NCI-H1048 (cell line): ENCODE data around the gene ARFGEF2.
"Not testable (repeated sequence)": the region's sequence is repeated elsewhere in the genome, so short reads cannot be mapped to it uniquely, and the experiment has no call there.

ENCODE experiments used
- DNase-seq: peaks from one replicate; lab custom pipeline; 2025; lab: John Stamatoyannopoulos, UW

ARFGEF2 gene

DNA sequence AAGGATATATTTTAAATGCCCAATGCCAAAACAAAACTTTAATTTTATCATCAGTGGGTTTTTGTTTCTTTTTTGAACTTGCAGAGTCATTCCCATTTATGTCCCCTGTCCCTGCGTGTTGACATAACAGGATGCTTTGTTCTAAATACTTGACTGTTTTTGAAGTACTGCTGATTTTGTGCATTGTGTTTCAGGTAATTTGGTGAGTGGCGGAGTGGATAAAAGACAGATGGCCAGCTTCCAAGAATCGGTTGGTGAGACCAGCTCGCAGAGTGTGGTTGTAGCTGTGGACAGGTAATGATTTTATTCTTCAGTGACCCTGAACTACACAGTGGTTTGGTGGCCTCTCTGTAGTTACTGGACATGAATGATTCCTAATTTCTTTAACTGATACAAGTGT, 74.1 kb downstream of the ARFGEF2 start:
- DNase-seq: no peak

DNA sequence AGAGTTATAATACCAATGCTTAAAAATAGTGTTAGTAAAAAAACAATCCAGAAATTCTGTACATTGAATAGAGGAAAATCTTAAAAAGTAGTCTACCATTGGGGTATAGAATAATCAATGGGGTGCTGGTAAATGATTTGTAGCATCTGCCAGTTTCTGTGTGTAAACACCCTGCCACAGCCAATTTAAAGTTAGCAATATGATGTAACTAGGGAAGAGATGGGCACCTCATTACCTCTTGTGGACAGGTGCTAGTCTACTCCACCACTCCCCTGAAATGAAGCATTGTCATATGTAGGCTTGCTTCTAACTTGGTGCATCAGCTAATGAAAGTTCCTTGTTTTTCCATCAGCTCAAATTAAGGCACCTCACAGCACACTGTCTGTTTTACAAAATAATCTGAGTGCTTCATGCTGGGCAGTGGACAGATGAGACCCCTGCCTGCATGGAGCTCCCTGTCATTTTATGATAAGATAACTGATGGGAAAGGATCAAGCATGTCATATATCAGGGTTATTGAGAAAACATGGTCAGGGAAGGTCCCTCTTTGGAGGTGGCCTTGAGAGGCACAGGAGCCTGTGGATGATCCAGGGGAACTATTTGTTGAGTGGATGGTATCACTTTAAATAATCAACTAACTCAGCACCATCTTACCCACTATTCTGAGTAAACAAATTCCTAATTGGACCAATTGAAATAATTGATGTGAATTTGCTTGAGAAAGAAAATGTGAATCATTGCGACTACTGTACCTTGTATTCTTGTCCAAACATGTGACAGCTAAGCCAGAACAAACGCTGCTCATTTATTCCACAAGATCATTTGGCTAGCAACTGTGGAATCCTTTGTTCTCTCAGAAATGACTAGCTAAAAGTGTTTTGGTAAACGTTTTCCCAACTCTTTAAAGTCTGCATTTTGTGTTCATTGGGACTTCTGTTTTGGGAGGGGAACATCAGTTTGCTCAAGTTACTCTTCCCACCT, 78.7 kb downstream of the ARFGEF2 start:
- DNase-seq: no peak

DNA sequence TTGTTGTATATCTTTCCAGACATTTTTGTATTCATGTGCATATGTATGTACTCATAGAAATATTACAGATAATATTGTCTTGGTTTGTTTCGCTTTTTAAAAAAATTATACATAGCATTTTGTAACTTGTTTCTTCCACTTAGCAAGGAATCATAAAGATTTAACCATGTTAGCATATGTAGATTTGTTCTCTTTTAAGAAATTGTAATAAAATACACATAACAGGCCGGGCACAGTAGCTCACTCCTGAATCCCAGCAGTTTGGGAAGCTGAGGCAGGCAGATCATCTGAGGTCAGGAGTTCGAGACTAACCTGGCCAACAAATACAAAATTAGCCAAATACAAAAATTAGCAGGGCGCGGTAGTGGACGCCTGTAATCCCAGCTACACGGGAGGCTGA, 80.2 kb downstream of the ARFGEF2 start:
- DNase-seq: no peak

DNA sequence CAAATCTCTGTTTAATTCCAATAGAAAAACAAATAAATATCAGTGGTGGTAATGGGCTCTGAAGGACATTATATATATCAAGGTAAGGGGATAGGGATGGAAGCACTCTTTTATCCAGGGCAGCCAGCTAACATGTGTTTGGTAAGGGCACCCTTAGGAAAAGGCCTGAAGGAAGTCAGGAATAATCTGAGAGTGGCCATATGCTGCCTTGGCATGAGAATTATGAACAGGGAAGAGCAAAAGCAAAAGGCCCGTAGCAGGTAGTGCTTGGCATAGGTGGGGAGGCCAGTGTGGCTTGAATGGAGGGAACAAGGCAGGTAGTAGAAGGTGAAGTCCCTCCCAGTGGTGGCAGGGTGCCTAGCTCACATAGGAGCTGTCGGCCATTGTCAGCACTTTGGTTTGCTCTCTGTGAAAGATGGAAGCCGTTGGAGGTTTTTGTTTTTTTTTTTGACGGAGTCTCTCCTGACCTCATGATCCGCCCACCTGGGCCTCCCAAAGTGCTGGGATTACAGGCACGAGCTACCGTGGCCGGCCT, 85.0 kb downstream of the ARFGEF2 start:
- DNase-seq: no peak

GRCh38 chr20:49009899-49010631, 88.6 kb downstream of the ARFGEF2 start:
- no peak for DNase-seq

DNA sequence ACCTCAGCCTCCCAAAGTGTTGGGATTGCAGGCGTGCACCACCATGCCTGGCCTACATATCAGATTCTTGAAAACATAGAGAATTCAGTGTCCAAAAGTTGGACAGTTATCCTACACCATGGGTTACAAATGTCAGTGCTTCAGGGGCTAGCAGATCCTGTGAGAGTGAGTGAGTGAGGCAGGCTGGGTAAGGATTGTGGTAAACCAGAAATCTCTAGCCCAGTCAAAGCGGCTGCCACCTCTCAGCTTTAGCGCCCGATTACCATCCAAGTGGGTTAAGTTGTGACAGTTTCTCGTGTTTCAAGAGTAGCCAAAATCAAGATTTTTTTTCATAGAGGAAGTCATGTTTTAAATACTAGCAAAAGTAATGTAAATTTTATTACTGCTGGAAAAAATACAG, 102.7 kb downstream of the ARFGEF2 start:
- DNase-seq: no peak

DNA sequence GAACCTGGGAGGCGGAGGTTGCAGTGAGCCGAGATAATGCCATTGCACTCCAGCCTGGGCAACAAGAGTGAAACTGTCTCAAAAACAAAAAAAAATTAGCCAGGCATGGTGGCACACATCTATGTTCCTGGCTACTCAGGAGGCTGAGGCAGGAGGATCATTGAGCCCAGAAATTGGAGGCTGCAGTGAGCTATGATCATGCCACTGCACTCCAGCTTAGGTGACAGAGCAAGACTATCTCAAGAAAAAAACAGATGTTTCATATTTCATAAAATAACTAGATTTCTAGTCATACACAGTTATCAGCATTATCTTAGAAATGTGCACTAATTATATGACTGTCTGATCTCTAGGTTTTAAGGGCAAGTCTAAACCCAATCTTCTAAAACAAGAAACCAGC, 106.7 kb downstream of the ARFGEF2 start:
- not testable (repeated sequence) for DNase-seq

DNA sequence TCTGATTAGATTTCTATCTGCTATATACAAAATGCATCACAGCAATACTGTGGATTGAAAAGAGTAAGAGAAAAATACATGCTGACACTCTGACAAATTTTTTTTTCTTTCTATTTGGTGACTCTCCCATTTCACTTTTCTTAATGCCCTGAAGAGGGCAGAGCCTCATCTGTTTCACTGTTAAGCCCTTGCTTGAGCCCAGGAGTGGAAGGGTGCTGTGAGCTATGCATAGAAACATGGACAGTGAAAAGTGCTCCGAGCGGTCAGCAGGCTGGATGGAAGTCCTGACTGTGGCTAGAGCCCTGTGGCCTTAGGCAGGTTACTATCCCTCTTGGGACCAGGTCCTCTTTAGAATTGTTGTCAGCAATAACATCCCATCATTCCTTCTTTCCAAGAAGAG, 107.2 kb downstream of the ARFGEF2 start:
- no peak for DNase-seq

- DNase-seq: no peak
Observed at GRCh38 chr20:49029203-49029602, 107.7 kb downstream of the ARFGEF2 start.

GRCh38 chr20:49030954-49031619, 109.6 kb downstream of the ARFGEF2 start:
- DNase-seq: no peak

GRCh38 chr20:49032455-49032854, 110.9 kb downstream of the ARFGEF2 start:
- DNase-seq: no peak

DNA sequence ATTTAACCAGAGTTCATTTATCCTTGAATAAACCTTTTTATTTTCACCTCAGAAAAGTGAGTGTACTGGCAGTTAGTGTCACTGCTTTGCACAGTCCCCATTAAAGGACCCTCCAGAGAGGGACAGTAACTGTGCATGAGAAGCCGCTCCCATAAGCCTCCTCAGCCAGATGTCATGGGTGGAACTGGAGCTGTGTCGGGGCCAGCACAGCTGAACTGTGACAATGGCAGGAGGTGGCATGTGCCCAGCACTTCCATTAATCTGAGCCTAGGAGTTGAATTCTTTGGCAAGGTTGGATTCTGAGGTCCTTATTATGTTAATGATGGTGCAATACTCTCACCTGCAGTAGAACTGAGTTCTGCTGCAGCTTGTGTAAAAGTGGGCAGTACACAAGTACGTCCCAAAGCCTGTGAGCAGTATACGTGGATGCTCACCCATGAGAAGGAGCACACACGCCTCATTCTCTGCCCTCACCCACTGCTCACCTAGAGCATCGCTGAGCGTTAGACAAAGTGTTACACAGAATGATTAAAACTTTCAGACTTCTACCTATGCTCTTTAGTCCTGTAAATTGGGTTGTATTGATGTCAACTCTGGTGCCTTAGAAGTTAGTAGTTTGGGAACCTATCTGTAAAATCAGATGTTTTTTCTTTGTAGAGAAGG, 112.7 kb downstream of the ARFGEF2 start:
- no peak for DNase-seq

DNA sequence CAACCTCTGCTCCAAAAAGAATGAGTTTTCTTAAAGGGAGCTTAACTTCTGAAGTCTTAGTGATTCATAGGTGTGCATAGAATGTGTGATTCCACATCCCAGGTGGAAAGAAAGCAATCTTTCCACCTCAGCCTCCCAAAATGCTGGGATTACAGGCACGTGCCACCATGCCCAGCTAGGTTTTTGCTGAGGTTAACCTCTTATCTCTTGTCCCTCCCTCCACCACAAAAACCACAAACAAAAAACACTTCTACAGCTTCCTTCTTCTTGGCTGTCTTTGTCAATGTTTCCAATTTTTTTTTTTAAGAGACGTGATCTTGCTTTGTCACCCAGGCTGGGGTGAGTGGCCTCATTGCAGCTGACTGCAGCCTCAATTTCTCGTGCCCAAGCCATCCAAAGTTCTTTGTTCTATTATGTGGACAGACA, 116.5 kb downstream of the ARFGEF2 start:
- no peak for DNase-seq

DNA sequence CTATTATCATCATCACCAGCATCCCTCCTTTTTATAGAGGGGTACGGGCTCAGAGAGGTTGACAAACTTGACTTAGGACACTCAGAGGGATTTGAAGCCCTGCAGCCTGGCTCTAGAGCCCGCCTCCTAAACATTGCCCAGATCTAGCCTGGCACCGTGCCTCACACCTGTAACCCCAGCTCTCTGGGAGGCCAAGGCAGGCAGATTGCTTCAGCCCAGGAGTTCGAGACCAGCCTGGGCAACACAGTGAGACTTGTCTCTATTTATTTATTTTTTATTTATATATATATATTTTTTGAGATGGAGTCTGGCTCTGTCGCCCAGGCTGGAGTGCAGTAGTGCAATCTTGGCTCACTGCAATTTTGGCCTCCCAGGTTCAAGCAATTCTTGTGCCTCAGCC, 118.3 kb downstream of the ARFGEF2 start:
- DNase-seq: no peak

- no peak for DNase-seq
Observed at GRCh38 chr20:49043000-49043399, 121.5 kb downstream of the ARFGEF2 start.

DNA sequence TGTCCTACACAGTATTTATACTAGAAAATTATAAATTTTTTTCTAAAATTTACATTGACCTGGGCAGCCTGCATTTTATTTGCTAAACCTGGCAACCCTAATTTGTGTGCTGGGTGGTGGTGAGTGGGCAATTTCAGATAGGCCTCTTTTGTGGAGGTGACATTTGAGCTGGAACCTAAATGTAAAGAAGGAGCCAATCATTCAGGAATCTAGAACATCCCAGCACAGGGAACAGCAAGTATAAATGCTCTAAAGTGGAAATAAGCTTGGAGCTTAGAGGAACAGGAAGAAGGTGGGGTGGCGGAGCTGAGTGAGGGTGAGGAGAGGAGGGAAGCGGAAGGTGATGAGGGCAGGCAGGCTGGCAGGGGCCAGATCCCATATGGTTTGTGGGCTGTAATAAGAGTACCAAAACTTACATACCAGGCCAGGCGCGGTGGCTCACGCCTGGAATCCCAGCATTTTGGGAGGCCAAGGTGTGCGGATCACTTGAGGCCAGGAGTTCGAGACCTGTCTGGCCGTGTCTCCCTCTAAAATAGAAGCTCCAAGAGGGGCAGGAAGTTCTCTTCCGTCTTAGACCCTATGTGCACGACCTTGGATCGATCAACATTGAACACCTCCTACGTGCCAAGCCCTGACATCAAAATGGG, 124.1 kb downstream of the ARFGEF2 start:
- DNase-seq: no peak

GRCh38 chr20:49046087-49046900, 124.8 kb downstream of the ARFGEF2 start, which contains the start of gene CSE1L:
CSE1L (plus strand) TSS chr20:49046312; CDS start chr20:49058464, 12,152 bp downstream.
- DNase-seq: peak; percentile 85

- DNase-seq: no peak
Observed at GRCh38 chr20:49052334-49052733, 130.8 kb downstream of the ARFGEF2 start.

GRCh38 chr20:49054056-49054643, 132.6 kb downstream of the ARFGEF2 start:
- DNase-seq: no peak

GRCh38 chr20:49063279-49063678, 141.8 kb downstream of the ARFGEF2 start:
- no peak for DNase-seq
